Neural crest cell (in vitro differentiated cells): ENCODE measurements around the gene ZNF275. TPM values are rescaled to one million over a fixed set of nuclear protein-coding genes. Genes with fewer than 3 reads are reported as not detected.

Experiments used
- DNase-seq: peaks from one replicate; pipeline ENCODE4 v3.0.0; 2021; ENCODE audit warnings: low read depth, mixed read lengths, low spot score
- H3K27ac Mint-ChIP-seq: one replicate; pipeline ENCODE4 v1.8.0; 2021; ENCODE audit warnings: mild to moderate bottlenecking, mixed read lengths; ENCODE audit not compliant: unreplicated experiment
- H3K27me3 Mint-ChIP-seq: 2 replicates; pipeline ENCODE4 v1.8.0; 2021; ENCODE audit warnings: low read depth, mild to moderate bottlenecking, mixed read lengths
- H3K36me3 Mint-ChIP-seq: 2 replicates; pipeline ENCODE4 v1.8.0; 2021; ENCODE audit warnings: low read depth, mild to moderate bottlenecking, mixed read lengths
- H3K4me1 Mint-ChIP-seq: 2 replicates; pipeline ENCODE4 v1.8.0; 2021; ENCODE audit warnings: mixed read lengths
- H3K4me3 Mint-ChIP-seq: one replicate; pipeline ENCODE4 v1.8.0; 2021; ENCODE audit warnings: mild to moderate bottlenecking, mixed read lengths
- H3K9me3 Mint-ChIP-seq: 2 replicates; pipeline ENCODE4 v1.8.0; 2021; ENCODE audit warnings: mixed read lengths
- CTCF ChIP-seq: fragments of 200-600 bp; sonication (generic); conservative IDR thresholded peaks from 2 replicates; pipeline ENCODE4 v1.5.0; 2021; ENCODE audit warnings: antibody characterized with exemption, mild to moderate bottlenecking
- total RNA-seq: library from RNA; stranded (reverse); gene quantifications from 2 replicates; pipeline ENCODE4 v1.2.1, GENCODE V29; 2021

ZNF275 gene
- total RNA-seq, 1 donor from 2014 or later = 14.8 TPM

- Mint-ChIP-seq H3K4me3 (no peak overlapping the region), H3K9me3 (peaks cover 4% of the 10 kb centered on the region), H3K4me1 (peaks cover 5% of the 10 kb centered on the region), H3K36me3 (peaks cover 40% of the 10 kb centered on the region), H3K27me3 (no peaks in the 10 kb centered on the region), H3K27ac (peak overlapping the region; percentile 72)
- TF ChIP-seq CTCF = no peak
- DNase-seq = no peak
Observed at GRCh38 chrX:153343674-153344073, 9.7 kb downstream of the ZNF275 start.

GRCh38 chrX:153347530-153347929, 13.6 kb downstream of the ZNF275 start:
- no peak overlapping the region for H3K27ac Mint-ChIP-seq
- H3K9me3 Mint-ChIP-seq = peaks cover 3% of the 10 kb centered on the region
- H3K36me3 Mint-ChIP-seq = peaks cover 33% of the 10 kb centered on the region

GRCh38 chrX:153348421-153348820, 14.5 kb downstream of the ZNF275 start:
- Mint-ChIP-seq H3K4me1 (no peaks in the 10 kb centered on the region), H3K4me3 (no peak overlapping the region), H3K27ac (no peak overlapping the region), H3K9me3 (peaks cover 3% of the 10 kb centered on the region), H3K27me3 (no peaks in the 10 kb centered on the region), H3K36me3 (peaks cover 34% of the 10 kb centered on the region)
- no peak for DNase-seq
- no peak for TF ChIP-seq CTCF

More at GRCh38 chrX:153347530-153347929, 13.6 kb downstream of the ZNF275 start:
- H3K4me3 Mint-ChIP-seq = no peak overlapping the region
- no peaks in the 10 kb centered on the region for H3K4me1 Mint-ChIP-seq
- DNase-seq = no peak
- no peak for TF ChIP-seq CTCF
- no peaks in the 10 kb centered on the region for H3K27me3 Mint-ChIP-seq

- DNase-seq = no peak
- H3K27ac Mint-ChIP-seq = no peak overlapping the region
- H3K9me3 Mint-ChIP-seq = peaks cover 3% of the 10 kb centered on the region
- no peak overlapping the region for H3K4me3 Mint-ChIP-seq
- no peaks in the 10 kb centered on the region for H3K27me3 Mint-ChIP-seq
- TF ChIP-seq CTCF = no peak
- peaks cover 26% of the 10 kb centered on the region for H3K36me3 Mint-ChIP-seq
- no peaks in the 10 kb centered on the region for H3K4me1 Mint-ChIP-seq
Observed at GRCh38 chrX:153349952-153350351, 16.0 kb downstream of the ZNF275 start.

GRCh38 chrX:153351981-153352380, 18.0 kb downstream of the ZNF275 start:
- Mint-ChIP-seq H3K36me3 (peaks cover 22% of the 10 kb centered on the region), H3K4me1 (no peaks in the 10 kb centered on the region), H3K27ac (no peak overlapping the region), H3K27me3 (no peaks in the 10 kb centered on the region), H3K4me3 (no peak overlapping the region), H3K9me3 (peaks cover 3% of the 10 kb centered on the region)
- no peak for DNase-seq
- no peak for TF ChIP-seq CTCF

- Mint-ChIP-seq H3K27ac (no peak overlapping the region), H3K4me1 (no peaks in the 10 kb centered on the region), H3K9me3 (peaks cover 8% of the 10 kb centered on the region), H3K36me3 (peaks cover 26% of the 10 kb centered on the region), H3K4me3 (no peak overlapping the region), H3K27me3 (no peaks in the 10 kb centered on the region)
- TF ChIP-seq CTCF = no peak
- DNase-seq = no peak
Observed at GRCh38 chrX:153352858-153353257, 18.9 kb downstream of the ZNF275 start.
